ENCODE data around the gene DDX20.
A peak's percentile ranks its signal among the peaks of the same experiment; 100 is the strongest.

DDX20 gene

DNA sequence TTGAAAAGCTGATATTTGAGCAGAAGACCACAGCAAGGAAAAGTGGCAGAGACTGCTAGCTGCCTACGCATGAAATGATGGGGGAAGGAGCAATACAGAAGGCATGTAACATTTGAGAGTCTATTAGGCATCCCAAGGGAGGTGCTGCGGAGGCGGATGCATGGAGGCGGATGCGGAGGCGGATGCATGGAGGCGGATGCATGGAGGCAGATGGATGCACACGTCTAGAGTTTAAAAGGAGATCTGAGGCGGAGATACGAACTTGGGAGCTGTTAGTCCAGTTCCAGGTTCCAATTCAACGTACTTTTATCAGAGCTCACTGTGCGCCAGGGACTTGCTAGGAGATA lies 744 bp upstream of the DDX20 start:
- H3K9me3 Mint-ChIP-seq (ENCODE audit: low read depth): no peaks in the 10 kb centered on the region
- no peaks in the 10 kb centered on the region for H3K27me3 Mint-ChIP-seq
- peak overlapping the region; percentile 95 for H3K27ac Mint-ChIP-seq
- peak overlapping the region; percentile 95 for H3K4me3 Mint-ChIP-seq
- H3K36me3 Mint-ChIP-seq: peaks cover 6% of the 10 kb centered on the region
- H3K4me1 Mint-ChIP-seq (ENCODE audit: low read depth): peaks cover 38% of the 10 kb centered on the region

DNA sequence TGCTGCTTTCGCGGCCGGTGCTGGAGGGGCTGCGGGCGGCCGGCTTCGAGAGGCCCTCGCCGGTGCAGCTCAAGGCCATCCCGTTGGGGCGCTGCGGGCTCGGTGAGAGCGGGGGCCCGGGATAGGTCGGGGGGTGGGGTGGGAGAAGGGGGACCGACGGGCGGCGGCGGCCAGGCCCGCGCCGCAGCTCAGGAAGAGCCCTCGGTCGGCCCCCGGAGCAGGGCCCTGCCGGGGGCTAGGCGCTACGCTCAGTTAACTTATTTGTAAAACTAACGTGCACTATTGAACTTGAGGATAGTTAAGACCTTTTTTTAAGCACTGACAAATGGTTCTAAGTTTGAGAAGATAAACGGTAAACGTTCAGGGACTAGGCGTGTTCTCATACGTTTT lies 418 bp downstream of the DDX20 start:
- Mint-ChIP-seq H3K36me3 (peaks cover 11% of the 10 kb centered on the region), H3K9me3 (ENCODE audit: low read depth) (no peaks in the 10 kb centered on the region), H3K4me1 (ENCODE audit: low read depth) (peaks cover 43% of the 10 kb centered on the region), H3K4me3 (peak overlapping the region; percentile 95), H3K27me3 (no peaks in the 10 kb centered on the region), H3K27ac (peak overlapping the region; percentile 98)

DNA sequence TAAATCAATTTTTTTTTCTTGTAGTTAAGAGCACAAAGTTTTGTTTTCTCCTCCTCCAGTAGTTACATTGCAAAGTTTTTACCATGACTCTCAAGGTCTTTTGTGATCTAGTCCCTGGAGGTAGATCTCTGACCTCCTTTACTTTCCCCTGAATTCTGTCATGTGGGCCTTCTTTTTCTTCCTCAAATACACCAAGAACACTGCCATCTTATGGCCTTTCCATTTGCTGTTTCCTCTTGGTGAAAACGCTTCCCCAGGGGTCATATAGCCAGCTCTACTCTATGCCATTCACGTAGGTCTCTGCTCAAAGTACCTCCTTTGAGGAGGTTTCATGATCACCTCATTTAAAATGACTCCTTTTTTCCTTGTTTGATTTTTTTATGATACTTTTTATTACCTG lies 2.7 kb downstream of the DDX20 start:
- H3K4me3 Mint-ChIP-seq: peak overlapping the region; percentile 69
- H3K9me3 Mint-ChIP-seq (ENCODE audit: low read depth): no peaks in the 10 kb centered on the region
- peak overlapping the region; percentile 50 for H3K27ac Mint-ChIP-seq
- H3K36me3 Mint-ChIP-seq: peaks cover 12% of the 10 kb centered on the region
- H3K4me1 Mint-ChIP-seq (ENCODE audit: low read depth): peaks cover 43% of the 10 kb centered on the region
- H3K27me3 Mint-ChIP-seq: no peaks in the 10 kb centered on the region

DNA sequence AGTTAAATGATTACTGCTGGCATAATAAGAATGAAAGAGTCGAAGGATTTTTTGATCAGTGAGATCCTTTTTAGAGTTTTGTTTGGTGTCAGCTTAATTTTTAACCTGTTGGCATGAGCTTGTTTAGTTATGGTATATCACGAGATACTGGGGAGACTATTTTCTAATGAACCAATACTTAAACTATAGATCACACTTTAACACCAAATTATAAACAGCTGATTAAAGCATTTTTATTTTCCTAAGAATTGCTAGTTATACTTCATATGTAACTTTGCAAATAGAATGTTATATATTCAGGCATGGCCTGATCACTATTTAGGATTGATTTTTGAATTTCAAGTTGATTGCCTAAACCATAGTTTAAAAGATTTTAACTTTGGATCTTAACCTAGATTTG lies 6.0 kb downstream of the DDX20 start:
- Mint-ChIP-seq H3K27me3 (no peaks in the 10 kb centered on the region), H3K27ac (no peak overlapping the region), H3K4me1 (ENCODE audit: low read depth) (peaks cover 27% of the 10 kb centered on the region), H3K9me3 (ENCODE audit: low read depth) (no peaks in the 10 kb centered on the region), H3K36me3 (peaks cover 15% of the 10 kb centered on the region), H3K4me3 (no peak overlapping the region)

DNA sequence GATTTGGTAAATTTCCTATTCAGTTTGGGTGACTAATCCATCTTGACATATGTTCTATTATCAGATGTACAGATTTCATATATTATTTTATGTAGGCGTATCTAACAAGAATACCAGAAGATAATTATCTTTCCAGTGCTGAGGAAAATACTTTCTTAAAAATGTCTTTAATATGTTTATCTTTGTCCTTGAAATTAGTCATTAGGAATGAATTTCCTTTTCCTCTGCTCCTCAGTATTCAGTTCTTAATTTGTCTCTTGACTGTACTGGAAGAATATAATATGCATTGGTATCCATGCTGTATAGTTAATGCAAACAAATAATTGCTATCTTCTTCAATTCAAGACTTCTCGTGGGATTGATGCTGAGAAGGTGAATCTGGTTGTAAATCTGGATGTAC lies 6.6 kb downstream of the DDX20 start:
- Mint-ChIP-seq H3K36me3 (peaks cover 15% of the 10 kb centered on the region), H3K4me3 (no peak overlapping the region), H3K4me1 (ENCODE audit: low read depth) (peaks cover 22% of the 10 kb centered on the region), H3K27ac (no peak overlapping the region), H3K9me3 (ENCODE audit: low read depth) (no peaks in the 10 kb centered on the region), H3K27me3 (no peaks in the 10 kb centered on the region)

DNA sequence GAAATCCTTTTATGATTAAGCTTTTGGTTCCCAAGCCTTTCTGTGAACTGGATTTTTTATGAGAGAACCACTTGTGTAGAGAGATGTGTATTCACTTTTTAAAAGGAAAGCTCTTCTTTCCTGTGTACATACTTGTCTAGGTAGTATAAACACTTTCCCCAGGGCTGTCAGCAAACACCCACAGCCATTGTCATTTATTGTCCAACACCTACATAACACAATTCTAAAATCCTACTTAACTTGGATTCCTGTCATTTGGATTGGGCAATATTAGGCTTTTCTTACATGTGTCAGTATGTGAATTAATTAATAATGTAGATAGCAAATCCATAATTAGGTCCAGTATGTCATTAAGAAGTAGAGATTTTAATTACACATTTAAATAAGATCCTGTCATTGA lies 12.3 kb downstream of the DDX20 start:
- H3K27ac Mint-ChIP-seq: no peak overlapping the region

DNA sequence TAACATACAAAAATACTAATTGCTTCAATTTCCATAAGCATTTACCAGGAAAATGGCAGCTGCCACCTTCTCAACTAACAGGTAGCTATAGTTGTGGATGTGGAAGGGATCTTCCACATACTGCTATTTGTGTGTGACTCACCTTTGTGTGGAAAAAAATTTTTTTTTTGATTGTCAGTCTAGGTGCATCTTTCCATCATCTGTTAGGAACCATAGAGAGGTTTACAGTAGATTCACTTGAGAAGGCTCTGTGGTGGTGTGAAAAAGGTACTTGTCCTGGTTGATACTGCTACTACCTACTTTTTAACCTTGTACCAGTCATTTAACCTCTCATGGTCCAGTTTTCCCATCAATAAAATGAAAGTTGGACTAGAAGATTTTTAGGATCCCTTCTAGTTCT lies 12.9 kb downstream of the DDX20 start:
- H3K36me3 Mint-ChIP-seq: peaks cover 3% of the 10 kb centered on the region
- H3K9me3 Mint-ChIP-seq (ENCODE audit: low read depth): no peaks in the 10 kb centered on the region
- H3K27me3 Mint-ChIP-seq: no peaks in the 10 kb centered on the region
- peaks cover 14% of the 10 kb centered on the region for H3K4me1 Mint-ChIP-seq (ENCODE audit: low read depth)
- H3K4me3 Mint-ChIP-seq: no peak overlapping the region
- no peak overlapping the region for H3K27ac Mint-ChIP-seq

More for the DNA sequence above, 12.3 kb downstream of the DDX20 start:
- H3K36me3 Mint-ChIP-seq: peaks cover 3% of the 10 kb centered on the region
- H3K4me3 Mint-ChIP-seq: no peak overlapping the region
- no peaks in the 10 kb centered on the region for H3K9me3 Mint-ChIP-seq (ENCODE audit: low read depth)
- H3K27me3 Mint-ChIP-seq: no peaks in the 10 kb centered on the region
- peaks cover 14% of the 10 kb centered on the region for H3K4me1 Mint-ChIP-seq (ENCODE audit: low read depth)

DNA sequence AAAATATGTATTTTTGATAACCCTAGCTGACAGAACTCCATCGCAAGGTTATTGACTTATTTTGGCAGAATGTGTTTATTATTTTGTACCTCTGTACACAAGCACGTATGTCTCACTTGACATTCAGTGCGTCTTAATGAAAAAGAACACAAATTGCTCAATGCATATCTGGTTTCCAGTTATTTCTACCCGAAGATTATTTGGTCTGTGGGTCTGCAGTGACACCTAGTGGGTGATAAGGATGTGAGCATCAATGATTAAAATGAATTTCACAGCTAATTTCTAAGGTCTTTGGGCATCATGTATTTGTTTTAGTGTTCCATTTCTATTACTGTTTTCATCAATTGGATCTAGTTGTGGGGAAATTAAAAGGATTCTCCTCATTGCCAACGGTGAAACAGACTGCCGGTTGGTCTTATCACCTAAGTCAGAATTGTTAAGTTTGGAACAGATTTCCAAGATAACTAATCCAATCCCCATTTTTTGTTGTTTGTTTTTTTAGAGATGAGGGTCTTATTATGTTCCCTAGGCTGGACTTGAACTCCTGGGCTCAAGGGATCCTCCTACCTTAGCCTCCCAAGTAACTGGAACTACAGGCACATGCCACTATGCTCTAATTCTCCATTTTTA lies 13.9 kb downstream of the DDX20 start:
- Mint-ChIP-seq H3K27ac (peak overlapping the region; percentile 25), H3K36me3 (peaks cover 3% of the 10 kb centered on the region), H3K27me3 (no peaks in the 10 kb centered on the region), H3K4me3 (no peak overlapping the region), H3K4me1 (ENCODE audit: low read depth) (peaks cover 14% of the 10 kb centered on the region), H3K9me3 (ENCODE audit: low read depth) (no peaks in the 10 kb centered on the region)

DNA sequence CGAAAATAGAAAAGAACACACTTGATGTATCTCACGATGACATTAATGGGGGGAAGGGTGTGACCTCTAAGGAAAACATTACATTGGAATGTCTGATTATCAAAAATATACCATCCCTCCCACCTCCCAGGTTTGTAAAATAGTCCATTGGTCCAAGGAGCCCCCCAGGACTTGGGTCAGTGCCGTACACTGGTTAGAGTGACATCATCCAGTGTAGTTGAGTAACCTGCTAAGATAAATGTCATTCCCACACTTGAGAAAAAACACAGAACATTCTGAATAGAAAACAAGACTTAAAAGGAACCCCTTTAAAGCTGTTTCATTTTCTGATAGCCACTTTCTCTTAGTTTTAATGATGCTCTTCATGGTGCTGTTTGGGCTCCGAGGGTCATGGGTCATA lies 15.2 kb downstream of the DDX20 start:
- Mint-ChIP-seq H3K4me3 (no peak overlapping the region), H3K27me3 (no peaks in the 10 kb centered on the region), H3K9me3 (ENCODE audit: low read depth) (no peaks in the 10 kb centered on the region), H3K4me1 (ENCODE audit: low read depth) (peaks cover 14% of the 10 kb centered on the region), H3K36me3 (peaks cover 3% of the 10 kb centered on the region), H3K27ac (peak overlapping the region; percentile 22)

DNA sequence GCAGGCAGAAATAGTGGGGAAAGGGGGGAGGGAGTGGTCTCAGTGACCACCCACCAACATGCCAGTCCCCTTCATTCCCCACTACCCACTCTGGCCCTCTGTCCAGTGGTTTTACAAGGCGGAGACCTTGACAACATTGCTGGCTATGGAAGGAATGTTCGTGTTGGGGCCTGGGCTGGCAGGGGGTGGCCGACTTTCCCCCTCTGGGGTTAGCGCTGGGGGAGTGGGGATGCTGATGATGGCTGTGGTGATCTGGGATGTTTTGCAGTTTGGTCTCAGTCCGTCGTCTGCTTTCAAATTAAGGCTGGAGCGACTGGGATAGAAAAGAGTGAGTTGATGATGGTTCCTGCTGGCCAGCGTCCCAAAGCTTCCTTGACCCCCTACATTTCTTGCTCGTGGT lies 20.3 kb downstream of the DDX20 start:
- H3K4me3 Mint-ChIP-seq: no peak overlapping the region
- H3K27ac Mint-ChIP-seq: no peak overlapping the region

DNA sequence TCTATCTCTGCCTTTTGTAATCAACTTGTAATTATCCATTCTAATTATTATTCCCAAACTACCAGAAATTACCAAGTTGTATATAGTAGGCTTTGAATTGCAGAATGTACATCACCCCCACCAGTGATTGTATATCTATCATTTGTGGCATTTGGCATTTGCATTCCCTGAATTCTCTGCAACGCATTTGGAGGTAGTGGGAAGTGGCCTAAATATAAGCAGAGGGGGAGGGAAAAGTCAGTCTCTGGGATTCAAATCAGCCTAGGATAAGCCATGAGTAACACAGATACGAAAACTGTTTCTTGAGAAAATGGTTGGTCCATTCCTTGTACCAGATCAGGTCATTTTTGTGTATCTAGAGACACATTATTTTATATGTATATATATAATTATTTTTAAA lies 20.7 kb downstream of the DDX20 start:
- Mint-ChIP-seq H3K27ac (no peak overlapping the region), H3K4me1 (ENCODE audit: low read depth) (no peaks in the 10 kb centered on the region), H3K36me3 (peaks cover 6% of the 10 kb centered on the region), H3K9me3 (ENCODE audit: low read depth) (no peaks in the 10 kb centered on the region), H3K4me3 (no peak overlapping the region), H3K27me3 (peaks cover 2% of the 10 kb centered on the region)

More for the DNA sequence above, 20.3 kb downstream of the DDX20 start:
- Mint-ChIP-seq H3K36me3 (peaks cover 6% of the 10 kb centered on the region), H3K4me1 (ENCODE audit: low read depth) (no peaks in the 10 kb centered on the region), H3K9me3 (ENCODE audit: low read depth) (no peaks in the 10 kb centered on the region), H3K27me3 (peaks cover 1% of the 10 kb centered on the region)

DNA sequence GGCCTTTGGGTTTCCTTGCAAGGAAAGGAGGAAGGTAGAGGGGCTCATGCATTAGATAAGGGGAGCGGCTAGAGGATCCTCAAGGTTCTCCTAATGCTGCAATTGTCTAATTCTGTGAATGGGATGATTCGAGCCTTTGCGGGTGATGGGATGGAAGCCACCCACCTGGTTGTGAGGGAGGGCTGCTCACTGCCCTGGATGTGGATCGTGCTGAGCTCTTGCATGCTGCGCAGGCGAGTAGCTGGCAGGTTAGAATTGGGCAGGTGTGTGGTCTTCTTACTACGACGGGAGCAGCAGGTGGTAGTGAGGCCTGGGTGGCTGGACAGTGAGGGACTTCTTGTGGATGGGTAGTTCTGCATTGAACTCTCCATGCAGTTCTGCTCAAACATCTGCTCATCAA lies 21.2 kb downstream of the DDX20 start:
- no peak overlapping the region for H3K27ac Mint-ChIP-seq
- no peaks in the 10 kb centered on the region for H3K9me3 Mint-ChIP-seq (ENCODE audit: low read depth)
- no peaks in the 10 kb centered on the region for H3K4me1 Mint-ChIP-seq (ENCODE audit: low read depth)
- no peak overlapping the region for H3K4me3 Mint-ChIP-seq
- H3K27me3 Mint-ChIP-seq: peaks cover 2% of the 10 kb centered on the region
- H3K36me3 Mint-ChIP-seq: peaks cover 6% of the 10 kb centered on the region

DNA sequence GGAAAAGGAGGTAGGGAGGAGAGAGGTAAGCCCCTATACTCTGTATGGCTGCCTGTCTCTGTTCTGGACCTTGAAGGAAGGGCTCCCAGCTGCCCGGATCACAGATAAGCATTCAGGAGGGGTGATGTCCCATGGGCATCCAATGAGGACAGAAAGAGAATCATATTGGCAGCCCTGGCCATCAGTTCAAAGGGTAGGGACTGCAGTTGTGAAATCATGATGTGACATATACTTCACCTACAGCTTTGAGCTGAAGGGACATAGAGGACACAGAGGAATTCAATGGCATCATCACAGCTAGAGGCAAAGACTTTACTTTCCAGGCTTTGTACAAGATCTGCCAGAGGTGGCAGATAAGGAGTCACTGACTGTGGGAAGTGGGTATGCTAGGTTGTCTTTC lies 21.6 kb downstream of the DDX20 start:
- Mint-ChIP-seq H3K4me1 (ENCODE audit: low read depth) (no peaks in the 10 kb centered on the region), H3K36me3 (peaks cover 6% of the 10 kb centered on the region), H3K4me3 (no peak overlapping the region), H3K27me3 (peaks cover 2% of the 10 kb centered on the region), H3K27ac (no peak overlapping the region), H3K9me3 (ENCODE audit: low read depth) (no peaks in the 10 kb centered on the region)

DNA sequence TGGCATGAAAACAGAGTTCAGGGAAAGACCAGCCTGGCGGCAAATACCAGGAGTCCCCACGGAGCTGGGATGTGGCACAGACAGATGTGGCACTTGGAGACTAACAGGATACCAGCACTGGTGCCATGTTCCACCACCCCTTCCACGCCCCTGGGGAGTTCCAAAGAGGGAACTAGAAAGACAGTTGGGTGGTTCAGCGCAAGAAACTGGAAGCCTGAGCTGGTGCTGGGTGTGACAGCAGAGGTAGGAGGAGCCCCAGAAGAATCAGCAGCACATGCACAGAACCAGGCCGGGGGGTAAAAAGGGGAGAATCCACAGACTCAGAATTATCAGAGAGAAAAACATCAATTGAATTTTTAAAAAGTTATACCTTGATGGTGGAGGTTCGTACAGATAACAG lies 22.4 kb downstream of the DDX20 start:
- Mint-ChIP-seq H3K36me3 (peaks cover 10% of the 10 kb centered on the region), H3K27me3 (peaks cover 2% of the 10 kb centered on the region), H3K4me3 (no peak overlapping the region), H3K4me1 (ENCODE audit: low read depth) (no peaks in the 10 kb centered on the region), H3K27ac (no peak overlapping the region), H3K9me3 (ENCODE audit: low read depth) (no peaks in the 10 kb centered on the region)

DNA sequence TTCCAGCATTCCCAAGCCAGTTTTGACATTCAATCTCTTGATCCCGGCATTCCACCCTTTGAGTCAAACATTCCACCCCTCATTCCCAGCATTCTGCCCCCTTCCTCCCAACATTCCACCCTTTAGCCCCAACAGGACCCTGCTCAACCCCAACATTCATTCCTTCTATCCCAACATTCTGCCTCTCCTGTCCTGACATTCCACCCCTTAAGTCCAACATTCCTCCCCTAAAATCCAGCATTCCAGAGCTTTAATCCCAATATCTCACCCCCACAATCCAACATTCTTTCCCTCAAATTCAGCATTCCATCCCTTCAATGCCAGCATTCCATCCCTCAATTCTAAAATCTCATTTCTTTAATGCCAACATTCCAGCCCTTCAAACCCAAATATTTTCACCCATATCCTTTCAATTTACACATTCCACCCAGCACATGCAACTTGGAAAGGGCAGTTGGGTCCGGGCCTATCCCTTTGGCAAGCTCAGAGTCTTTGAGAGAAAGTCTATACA lies 22.9 kb downstream of the DDX20 start:
- H3K4me3 Mint-ChIP-seq: no peak overlapping the region
- no peak overlapping the region for H3K27ac Mint-ChIP-seq
- peaks cover 11% of the 10 kb centered on the region for H3K36me3 Mint-ChIP-seq
- no peaks in the 10 kb centered on the region for H3K9me3 Mint-ChIP-seq (ENCODE audit: low read depth)
- H3K27me3 Mint-ChIP-seq: peaks cover 2% of the 10 kb centered on the region
- no peaks in the 10 kb centered on the region for H3K4me1 Mint-ChIP-seq (ENCODE audit: low read depth)

DNA sequence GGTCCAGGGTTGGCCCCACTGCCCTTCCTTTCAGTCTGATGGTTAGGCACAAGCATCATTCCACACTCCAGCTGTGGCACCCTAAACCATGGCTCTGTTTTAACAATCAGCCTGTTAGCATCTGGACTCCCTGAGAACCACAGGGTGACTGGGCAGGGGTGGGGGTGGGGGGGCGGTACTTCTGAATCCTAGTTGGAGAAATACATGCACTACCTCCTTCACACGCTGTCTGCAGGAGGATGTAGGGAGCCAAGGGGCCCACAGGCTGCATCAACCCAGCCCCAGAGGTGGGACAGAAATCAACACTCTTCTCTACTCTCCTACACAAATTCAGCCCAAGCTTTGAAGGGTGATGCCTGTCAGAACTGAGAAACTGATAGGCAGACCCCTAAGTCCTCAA lies 23.8 kb downstream of the DDX20 start:
- Mint-ChIP-seq H3K9me3 (ENCODE audit: low read depth) (no peaks in the 10 kb centered on the region), H3K4me1 (ENCODE audit: low read depth) (no peaks in the 10 kb centered on the region), H3K27me3 (peaks cover 2% of the 10 kb centered on the region), H3K27ac (no peak overlapping the region), H3K36me3 (peaks cover 11% of the 10 kb centered on the region), H3K4me3 (no peak overlapping the region)

All from activated naive CD8-positive, alpha-beta T cell (primary cell).